ENCODE results near the gene TCF25.

GRCh38 chr16:89908236-89908635, 34.8 kb downstream of the TCF25 start:
- TF ChIP-seq CTCF (IDR thresholded peaks at IDR 0.05) (no peak), POLR2AphosphoS5 (IDR thresholded peaks at IDR 0.05) (no peak)
